Posterior cingulate gyrus (tissue), 11 donors: ENCODE results near the gene RAP1GAP.

Experiments
- DNase-seq, 10 donors: peaks; one replicate each; pipeline versions ENCODE4 v3.0.0 to v3.0.0-alpha.2; 2020 to 2021; ENCODE audit warnings: mixed read lengths in 3 of 10
- intact Hi-C: fragments of 100-400 bp; cut with DNase I; formaldehyde crosslinking; loops from one replicate; pipeline ENCODE4 v1.15.1; 2023

RAP1GAP gene

DNA sequence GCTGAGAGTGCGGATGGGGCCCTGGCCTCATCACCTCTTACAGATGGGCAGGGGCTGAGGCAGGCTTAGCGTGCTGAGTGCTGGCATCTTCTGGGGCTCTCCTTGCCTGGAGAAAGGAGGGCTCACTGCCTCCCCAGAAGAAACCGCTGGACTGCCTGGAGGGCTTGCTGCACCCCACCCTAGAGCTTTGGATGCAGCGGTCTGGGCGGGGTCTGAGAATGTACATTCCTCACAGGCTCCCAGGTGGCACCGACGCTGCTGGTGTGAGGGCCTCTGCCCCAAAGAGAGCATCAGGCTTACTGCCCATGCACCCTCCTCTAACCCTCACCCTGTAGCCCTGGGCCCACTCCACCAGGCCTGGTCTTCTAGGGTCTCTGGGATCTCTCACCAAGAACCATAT is 51.1 kb downstream of the RAP1GAP start:
- intact Hi-C loops = no loop called here
- no peak for DNase-seq

DNA sequence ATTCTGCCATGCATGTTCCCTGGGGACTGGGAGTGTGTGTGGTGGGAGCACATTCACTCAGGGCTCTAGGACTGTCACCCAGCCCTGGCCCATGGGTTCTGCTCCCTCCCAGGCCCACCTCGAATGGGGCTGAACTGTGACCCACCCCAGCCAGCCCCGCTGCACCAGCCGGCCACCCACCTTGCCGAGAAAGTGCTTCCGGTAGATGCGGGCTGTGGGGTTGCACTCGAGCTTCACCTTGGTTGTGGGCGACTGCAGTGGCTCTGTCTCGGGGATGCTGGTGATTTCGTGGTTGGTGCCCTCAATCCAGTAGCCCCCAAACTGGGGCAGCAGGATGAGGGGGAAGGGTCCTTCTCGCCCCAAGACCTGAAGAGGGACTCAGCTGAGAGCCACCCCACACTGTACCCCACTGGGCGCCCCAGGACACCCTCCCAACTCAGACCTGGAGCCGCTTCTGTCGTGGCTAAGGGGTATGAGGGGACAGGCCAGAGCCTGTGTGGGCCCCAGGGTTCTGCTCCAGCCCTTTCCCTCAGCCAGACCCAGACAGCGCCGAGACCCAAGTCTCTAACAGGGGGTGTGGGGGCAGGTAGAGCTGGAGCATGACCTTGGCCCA is 51.9 kb downstream of the RAP1GAP start:
- intact Hi-C loops = no loop called here
- no peak for DNase-seq

DNA sequence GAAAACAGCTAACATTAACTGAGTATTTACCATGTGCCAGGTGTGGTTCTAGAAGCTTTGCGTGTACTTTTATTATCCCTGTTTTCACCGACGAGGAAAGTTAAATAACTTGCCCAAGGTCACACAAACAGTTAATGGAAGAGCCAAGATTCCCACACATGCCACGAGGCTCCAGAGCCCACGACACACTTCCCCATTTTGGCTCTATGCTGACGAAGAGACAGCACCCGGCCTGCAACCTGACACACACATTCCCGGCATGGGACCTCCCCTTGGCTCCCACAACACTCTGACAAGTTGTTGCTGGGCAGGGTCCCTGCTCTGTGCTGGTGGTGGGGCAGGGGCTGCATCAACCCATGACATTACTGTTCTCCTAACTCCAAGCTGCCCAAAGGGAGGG is 52.8 kb downstream of the RAP1GAP start:
- DNase-seq = no peak
- intact Hi-C loops = no loop called here

DNA sequence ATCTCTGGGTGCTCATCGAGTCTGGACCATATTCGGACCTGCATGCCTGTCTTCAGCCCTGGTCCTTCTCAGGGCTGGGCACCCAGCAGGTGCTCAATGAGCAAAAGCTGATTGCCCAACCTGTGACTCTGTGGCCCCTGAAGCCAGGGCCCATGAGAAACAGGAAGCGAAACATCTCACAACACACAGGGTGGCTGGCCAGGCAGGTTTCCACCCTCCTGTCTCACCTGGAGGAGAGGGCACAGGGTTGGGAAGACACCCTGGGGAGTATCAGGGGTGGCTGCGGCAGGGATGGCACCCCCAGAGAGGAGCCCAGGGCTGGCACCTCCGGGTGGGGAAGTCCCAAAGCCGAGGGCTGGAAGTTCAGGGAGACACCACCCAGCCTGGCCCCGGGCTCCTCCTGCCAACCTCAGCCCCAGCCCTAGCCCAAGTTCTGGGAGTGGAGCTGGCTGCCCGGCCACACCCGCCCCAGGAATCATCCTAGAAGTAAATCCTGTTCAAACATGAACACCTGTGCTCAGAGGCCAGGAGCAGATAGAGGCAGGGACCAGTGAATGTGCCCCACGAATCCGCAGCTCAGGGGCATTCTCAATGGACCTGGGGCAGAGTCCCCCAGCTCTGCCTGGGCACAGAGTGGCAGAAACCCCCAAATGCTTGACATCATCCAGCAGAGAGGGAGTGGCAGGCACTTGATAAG is 54.6 kb downstream of the RAP1GAP start:
- DNase-seq = no peak
- intact Hi-C loops = no loop called here

DNA sequence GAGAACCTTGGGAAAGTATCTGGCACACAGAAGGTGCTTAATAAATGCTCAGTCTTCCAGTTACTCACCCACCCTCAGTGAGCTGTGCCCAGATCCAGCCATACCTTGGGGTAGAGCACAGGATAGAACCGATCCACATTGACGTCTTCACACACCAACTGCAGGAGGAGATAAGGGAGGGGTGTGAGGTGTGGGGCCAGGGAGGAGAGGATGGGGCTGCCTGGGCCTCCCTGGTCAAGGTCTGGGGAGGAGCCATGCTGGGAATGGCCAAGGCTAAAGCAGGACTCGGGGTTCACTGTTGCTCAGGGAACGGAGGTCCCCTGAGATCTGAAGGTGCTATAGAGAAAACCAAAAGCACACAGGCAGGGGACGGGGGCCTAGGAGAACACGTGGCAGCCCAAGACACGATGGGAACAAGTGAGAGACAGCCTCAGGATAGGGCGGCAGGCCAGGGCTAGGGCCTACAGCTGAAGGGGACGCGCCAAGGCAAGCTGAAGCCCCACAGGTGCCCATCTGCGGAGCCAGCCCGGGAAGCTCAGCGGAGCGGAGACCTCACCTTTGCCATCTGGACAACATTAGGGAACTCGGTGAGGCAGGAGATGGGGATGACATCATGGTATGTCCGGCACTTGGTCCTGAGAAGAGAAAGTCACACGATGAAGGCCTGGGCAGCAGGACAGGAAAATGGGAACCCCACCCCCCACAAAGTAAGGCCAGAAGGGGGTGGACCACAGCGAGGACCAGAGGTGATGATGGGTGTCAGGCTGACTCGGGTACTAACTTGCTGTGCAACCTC is 55.9 kb downstream of the RAP1GAP start:
- no peak for DNase-seq
- intact Hi-C loops = no loop called here

DNA sequence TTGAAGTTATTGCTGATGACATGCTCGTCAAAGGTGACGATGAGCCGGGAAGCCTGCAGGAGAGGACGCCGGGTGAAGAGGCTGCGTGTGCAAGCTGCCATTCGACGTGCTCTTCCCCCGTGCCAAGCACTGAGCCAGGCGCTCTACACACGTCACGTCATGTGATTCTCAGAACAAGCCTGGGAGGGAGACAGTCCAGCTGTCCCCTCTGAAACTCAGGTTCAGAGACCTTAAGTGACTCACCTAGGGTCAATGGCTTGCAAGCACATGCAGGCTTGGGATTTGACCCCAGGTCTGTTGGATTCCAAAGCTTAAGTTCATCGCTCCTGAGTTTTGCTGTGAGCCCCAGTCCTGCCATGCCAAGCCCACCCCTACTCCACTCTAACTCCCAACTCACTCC is 57.1 kb downstream of the RAP1GAP start:
- intact Hi-C loops = no loop called here
- no peak for DNase-seq

DNA sequence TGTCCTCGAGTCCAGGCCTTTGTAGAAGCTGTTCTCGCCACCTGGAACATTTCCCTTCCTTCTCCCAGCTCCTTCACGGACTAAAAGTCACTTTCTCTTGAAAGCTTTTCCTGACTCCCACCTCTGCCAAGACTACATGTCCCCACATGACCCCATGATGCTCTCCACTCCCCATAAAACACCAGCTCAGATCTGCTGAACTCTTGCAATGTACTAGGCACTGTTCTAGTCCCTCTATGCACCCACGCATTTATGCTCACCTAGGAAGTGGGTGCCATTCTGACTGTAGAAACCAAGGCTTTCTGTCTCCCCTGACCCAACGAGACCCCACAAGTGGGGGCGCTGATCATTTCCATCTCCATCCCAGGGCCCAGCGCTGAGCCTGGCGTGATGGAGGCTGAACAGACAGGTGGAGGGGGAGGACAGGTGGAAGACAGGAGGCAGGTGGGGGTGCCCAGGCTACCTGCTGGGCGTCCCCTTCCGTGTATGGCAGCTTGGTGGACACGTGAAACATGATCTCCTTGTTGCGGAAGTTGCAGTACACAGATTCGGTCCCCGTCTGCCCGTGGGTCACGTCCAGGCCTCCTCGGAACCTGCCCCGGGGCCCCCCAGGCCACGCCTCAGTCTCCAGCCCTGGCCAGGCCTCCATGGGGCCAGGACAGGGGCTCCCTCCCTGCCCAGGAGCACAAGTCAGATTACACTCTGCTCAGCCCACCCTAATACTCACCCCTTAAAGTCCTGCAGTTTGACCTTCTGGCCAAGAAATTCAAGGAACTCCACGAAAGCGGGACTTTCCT is 58.0 kb downstream of the RAP1GAP start:
- intact Hi-C loops = no loop called here

DNA sequence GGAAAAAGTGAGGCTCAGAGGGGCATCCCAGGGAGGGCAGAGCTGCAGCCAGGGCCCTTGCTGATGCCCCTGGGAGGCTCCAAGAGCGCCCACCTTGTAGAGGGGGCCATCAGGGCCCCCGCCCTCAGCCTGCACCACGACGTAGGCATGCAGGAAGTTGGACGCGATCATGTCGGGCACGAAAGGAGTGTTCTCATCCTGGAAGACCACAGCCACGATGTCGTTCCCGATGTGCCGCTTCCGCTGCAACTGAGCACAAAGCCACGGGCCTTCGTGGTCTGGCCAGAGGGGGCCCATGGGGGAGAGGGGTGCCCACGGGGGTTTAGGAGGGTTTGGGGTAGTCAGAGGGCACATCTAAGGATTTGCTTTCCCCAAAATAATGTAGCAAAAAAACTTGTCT is 59.1 kb downstream of the RAP1GAP start:
- DNase-seq = no peak
- intact Hi-C loops = no loop called here

More for the DNA sequence above, 58.0 kb downstream of the RAP1GAP start:
- no peak for DNase-seq

DNA sequence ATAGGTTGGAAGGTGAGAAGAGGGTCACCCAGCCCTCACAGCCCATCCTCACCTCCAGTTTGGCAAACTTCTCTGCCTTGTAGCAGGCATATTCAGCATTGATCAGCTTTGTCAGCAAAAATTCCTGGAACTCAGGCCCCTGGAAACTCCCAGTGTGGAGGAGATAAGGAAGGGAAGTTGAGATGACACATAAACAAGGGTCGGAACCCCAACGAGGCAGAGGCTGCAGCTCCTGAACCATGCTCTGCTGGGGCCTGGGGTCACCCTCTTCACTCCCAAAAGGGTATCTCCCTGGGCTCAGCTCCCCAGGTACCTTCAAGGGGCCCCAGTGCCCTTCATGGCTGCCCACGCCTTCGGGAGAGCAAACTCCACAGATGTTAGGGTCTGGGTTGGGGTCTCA is 60.4 kb downstream of the RAP1GAP start:
- no peak for DNase-seq
- intact Hi-C loops = no loop called here

DNA sequence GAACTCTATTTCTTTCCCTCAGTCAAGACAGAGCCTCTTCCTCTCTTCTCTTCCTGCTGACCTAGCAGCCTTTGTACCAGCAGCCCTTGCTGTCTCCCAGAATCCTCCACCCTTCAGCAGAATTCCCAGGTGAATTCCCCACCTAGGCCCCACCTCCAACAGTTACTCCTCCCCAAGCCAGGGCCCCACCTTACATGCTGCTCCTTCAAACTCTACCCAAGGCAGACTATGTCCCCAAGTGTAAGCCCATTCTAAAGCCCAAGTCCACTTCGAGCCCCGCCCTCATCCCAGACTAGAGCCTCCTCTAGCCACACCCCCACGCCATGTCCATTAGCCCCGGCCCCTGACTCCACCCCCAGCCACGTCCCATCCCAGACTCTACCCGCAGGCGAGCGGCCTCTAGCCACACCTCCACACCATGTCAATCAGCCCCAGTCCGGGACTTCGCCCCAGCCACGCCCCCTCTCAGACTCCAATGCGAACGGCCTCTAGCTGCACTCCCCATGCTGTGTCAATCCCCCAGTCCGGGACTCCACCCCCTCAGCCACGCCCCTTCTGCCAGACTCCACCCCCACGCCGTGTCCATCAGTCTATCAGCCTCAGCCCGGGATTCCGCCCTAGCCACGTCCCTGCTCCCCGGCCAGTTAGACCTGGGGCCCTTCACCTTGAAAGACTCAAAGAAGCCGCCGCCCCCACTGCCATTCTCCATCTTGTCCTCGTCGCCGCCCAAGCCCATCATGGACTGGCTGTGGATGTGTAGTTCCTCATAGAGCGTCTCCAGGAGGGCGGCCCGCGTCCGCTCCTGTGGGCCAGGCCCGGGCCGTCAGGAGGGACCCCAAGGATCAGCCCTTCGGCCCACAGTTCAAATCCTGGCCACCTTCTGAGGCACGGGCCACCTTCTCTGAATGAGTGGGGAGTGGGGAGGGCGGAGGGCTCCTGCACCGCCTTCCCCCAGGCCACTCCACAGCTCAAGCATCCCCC is 61.3 kb downstream of the RAP1GAP start:
- intact Hi-C loops = no loop called here
- DNase-seq = peak in 1 of 10 donors; percentile 92

DNA sequence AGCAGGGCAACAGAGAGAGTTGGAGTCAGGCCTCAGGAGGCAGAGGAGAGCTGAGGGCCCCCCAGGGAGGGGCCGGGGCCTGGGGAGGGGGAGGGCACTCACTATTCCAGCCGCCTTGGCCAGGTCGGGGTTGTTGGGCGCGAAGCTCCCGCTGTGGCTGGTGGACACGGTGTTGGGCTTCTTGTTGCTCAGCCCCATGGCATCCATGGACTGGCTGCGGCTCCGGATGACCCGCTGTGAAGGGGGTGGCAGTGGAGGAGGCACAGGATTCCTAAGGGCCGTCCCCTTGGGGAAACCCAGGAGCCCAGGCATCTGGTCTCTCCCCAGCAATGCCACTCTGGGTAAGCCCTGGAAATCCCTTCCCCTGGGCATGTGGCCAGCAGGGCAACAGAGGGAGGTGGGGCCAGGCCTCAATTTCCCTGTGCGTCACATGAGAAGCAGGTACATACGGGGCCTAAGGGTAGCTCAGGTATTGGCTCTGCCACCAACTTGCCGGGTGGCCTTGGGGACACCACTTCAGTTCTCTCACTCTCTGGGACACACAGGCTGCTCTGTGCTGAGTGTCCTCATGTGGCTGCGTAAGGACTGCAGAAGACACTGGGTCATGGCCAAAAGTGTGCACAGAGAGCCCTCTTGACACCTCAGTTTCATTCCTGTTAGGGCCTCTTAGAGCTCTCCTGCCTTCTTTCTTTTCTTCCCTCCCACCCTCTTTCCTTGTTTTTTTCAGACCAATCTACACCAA is 63.0 kb downstream of the RAP1GAP start:
- intact Hi-C loops = no loop called here
- DNase-seq = no peak

DNA sequence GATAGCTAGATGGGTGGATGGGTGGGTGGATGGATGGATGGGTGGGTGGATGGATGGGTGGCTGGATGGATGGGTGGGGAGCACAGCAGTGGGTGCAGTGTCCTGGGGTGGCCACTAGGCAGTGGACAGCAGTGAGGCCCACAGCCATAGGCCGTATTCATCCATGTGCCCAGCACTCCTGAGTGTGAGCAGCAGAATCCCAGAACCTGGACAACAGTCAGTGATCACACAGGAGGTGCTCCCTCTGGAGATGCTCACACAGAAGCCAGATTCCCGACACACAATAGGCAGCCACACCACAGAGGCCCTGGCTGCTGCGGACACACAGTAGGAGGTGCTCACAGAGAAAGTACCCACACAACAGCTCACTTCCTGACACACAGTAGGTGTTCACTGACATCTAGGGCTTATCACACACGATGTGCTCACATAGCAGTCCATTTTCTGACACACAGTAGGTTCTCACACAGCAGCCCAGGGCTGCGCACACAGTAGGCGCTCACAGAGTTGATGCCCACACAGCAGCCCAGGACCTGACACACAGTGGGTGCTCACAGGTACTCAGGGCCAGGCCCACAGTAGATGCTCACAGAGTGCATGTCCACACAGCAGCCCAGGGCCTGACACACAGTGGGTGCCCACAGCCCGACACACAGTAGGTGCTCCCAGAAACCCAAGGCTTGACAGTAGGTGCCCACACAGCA is 64.0 kb downstream of the RAP1GAP start:
- intact Hi-C loops = no loop called here

DNA sequence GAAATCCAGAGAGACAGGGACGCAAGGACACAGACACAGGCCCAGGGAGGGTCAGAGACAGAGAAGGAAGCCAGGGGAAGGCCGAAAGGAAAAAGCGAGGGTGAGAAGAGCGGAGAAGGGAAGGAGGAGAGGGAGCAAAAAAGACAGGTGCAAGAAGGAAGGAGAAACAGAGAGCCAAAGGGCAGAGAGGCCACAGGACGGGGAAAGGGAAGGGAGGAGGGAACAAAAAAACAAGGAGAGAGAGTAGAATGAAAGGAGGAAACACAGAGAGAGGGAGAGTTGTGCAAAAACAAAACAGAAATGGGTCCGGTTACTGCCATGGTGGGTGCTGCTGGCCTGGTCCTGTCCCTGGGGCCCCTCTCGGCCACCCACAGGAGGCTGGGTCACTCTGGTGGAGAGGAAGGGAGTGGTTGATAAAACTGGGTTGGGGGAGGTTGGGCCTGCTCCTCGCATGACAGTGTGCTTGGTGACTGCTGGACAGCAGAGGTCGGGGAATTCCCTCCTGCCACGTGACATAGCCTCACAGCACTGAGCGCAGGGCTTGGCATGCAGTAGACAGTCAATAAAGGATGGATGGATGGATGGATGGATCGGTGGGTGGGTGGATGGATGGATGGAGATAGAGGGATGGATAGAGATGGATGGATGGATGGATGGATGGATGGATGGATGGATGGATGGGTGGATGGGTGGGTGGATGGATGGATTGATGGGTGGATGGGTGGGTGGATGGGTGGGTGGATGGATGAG is 64.8 kb downstream of the RAP1GAP start:
- no peak for DNase-seq
- intact Hi-C loops = no loop called here

More for the DNA sequence above, 64.0 kb downstream of the RAP1GAP start:
- no peak for DNase-seq

DNA sequence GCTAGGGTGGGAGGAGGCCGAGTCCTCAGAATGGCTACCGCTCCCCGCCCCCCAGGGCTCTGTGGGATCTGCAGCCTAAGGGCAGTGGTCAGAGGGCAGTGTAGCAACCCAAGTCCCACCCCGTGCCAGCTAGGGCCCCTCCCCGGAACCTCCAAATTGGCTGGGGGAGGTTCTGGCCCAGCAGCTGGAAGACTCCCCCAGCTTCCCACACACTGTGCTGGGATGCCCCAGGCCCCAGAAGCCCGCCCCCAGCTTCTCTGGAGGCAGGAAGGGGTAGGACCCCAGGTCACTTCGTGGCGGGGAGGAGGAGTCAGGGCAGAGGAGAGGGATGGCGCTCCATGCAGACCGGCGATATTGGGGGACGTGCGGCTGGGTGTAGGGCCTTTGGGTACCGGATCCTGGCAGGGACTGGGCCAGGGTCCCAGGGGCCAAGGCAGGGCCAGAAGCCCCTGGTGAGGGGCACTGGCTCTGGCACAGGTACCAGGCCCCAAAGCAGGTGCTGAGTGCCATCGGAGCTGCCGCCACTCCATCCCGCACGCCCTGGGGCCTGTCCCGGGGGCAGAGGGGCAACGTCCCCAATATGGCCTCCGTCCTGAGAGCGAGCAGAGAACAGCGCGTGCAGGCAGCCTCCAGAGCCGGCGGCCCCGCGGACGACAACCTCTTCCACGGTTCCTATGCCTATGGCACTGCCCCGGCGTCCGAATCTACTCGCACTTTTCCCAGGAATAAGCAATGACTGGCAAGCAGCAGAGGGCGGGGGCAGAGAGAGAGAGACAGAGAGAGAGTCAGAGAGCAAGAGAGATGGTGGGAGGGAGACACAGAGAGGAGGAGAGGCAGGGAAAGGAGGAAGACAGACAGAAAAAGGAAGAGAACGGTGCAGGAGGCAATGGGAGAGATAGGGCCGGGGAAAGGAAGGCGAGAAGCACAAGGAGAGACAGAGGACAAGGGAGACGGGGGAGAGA is 65.7 kb downstream of the RAP1GAP start:
- intact Hi-C loops = no loop called here
- DNase-seq = no peak

DNA sequence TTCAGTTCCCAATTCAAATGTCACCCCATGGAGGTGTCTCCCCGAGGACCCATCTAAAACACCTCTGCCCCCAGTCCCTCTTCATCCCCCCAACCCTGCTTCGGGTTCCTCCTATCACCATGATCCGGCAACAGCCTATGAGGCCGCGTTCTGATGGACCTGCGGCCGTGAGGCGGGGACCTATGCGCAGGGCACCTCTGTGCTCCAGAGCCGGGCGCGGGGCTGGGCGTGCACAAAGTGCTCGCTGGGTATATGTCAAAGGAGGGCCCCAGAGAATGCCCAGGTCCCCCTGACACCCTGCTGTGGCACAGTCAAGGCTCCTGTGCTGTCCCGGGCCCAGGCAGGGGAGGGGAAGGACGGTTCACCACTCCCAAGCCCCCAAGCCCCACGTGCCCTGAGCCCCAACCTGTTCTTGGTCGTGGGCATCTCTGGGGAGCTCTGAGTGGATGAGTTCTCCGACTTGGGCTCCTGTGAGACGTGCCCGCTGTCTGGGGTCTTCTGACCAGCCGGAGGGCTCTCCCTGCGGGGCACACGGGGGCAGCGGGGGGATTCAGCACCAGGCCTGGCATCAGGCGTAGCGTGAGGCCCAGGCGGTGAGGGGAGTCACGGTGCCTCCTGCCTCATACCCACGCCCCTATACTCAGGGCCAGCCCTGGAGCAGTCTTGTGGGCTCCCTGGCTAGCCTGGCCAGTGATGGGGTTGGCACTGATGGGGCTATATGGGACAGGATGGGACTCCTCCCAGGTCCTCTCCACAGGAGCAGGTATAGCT is 67.7 kb downstream of the RAP1GAP start:
- intact Hi-C loops = no loop called here
- DNase-seq = no peak

DNA sequence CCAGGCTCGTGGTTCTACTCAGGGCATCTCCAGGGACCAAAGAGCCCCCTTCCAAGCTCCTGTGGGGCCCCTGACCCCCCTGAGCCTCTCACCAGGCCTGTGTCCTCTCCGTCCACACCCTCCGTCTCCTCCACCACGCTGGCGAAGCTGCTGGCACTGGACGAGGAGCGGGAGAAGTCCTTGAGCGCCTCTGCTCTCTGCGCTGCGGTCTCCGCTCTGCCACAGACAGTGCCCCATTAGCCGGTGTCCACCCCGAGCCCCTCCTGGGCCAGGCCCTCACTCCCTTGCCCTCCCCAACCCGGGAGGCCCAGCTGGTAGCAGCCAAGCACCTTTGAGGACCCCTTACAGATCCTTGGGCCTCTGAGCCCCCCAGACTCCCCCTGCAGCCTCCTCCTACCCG is 69.8 kb downstream of the RAP1GAP start:
- DNase-seq = no peak
- intact Hi-C loops = no loop called here
